HUES48 (cell line): Measurements from ENCODE around the gene PCDHGB7.
A peak's percentile ranks its signal among the peaks of the same experiment; 100 is the strongest.
"Not testable (repeated sequence)": the region's sequence is repeated elsewhere in the genome, so short reads cannot be mapped to it uniquely, and the experiment has no call there.

ENCODE experiments used
- H3K27ac ChIP-seq: one replicate; pipeline ENCODE4 v1.7.0; 2013; ENCODE audit warnings: low read depth, low read length, inconsistent platforms
- H3K27me3 ChIP-seq: 2 replicates; pipeline ENCODE4 v1.6.1; 2013; ENCODE audit warnings: mild to moderate bottlenecking, low read length; ENCODE audit not compliant: control insufficient read depth, insufficient read depth
- H3K36me3 ChIP-seq: 2 replicates; pipeline ENCODE4 v1.6.1; 2013; ENCODE audit warnings: low read length; ENCODE audit not compliant: control insufficient read depth, insufficient read depth
- H3K4me1 ChIP-seq: 2 replicates; pipeline ENCODE4 v1.6.1; 2013; ENCODE audit warnings: mild to moderate bottlenecking, low read length; ENCODE audit not compliant: control insufficient read depth, insufficient read depth
- H3K4me3 ChIP-seq: 2 replicates; pipeline ENCODE4 v1.5.1; 2013; ENCODE audit warnings: mild to moderate bottlenecking, low read depth, low read length
- H3K9ac ChIP-seq: 2 replicates; pipeline ENCODE4 v1.6.1; 2013; ENCODE audit warnings: mild to moderate bottlenecking, low read depth, low read length, moderate library complexity
- H3K9me3 ChIP-seq: 2 replicates; pipeline ENCODE4 v1.6.1; 2013; ENCODE audit warnings: low read length; ENCODE audit not compliant: control insufficient read depth, insufficient read depth

PCDHGB7 gene

DNA sequence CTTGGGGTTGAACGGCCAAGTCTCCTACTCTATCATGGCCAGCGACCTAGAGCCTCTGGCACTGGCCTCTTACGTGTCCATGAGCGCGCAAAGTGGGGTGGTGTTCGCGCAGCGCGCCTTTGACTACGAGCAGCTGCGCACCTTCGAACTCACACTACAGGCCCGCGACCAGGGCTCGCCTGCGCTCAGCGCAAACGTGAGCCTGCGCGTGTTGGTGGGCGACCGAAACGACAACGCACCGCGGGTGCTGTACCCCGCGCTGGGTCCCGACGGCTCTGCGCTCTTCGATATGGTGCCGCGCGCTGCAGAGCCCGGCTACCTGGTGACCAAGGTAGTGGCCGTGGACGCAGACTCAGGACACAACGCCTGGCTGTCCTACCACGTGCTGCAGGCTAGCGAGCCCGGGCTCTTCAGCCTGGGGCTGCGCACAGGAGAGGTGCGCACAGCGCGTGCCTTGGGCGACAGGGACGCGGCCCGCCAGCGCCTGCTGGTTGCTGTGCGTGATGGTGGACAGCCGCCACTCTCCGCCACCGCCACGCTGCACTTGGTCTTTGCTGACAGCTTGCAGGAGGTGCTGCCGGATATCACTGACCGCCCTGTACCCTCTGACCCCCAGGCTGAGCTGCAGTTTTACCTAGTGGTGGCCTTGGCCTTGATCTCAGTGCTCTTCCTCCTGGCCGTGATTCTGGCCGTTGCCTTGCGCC lies 17.8 kb upstream of the PCDHGB7 start:
- Histone ChIP-seq H3K4me1 (no peaks in the 10 kb centered on the region), H3K27ac (no peak overlapping the region), H3K9me3 (peaks cover 43% of the 10 kb centered on the region), H3K9ac (no peak overlapping the region), H3K27me3 (no peaks in the 10 kb centered on the region), H3K4me3 (no peak overlapping the region), H3K36me3 (no peaks in the 10 kb centered on the region)

DNA sequence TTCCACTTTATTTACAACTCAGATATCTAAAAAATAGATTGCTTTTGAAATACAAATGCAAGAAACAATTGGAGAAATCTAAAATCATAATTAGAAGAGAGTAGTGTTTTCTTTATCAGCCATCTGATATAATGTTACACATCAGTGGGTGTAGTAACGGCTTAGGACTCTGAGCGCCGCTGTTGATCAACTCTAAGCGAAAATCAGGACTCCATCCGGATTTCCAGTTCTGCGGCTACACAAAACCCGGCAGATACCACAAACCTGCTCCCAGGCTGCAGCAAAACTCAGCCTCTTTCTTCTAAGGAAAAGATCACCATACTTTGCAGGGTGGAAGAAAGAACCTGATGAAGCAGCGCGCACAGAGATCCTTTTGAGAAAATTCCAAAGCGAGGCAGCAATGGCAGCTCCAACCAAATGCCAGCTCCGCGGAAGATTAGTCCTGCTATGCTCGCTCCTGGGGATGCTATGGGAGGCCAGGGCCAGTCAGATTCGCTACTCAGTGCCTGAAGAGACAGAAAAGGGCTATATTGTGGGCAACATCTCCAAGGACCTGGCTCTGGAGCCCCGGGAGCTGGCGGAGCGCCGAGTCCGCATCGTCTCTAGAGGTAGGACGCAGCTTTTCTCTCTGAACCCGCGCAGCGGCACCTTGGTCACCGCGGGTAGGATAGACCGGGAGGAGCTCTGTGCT lies 14.8 kb upstream of the PCDHGB7 start, which contains the start of gene PCDHGA9:
TSS of gene PCDHGA9 (plus strand) at position 226 of the 691 bp plus-strand sequence. CDS start at position 401, 175 bp downstream.
- H3K27ac ChIP-seq: no peak within 1 kb of the TSS
- H3K27me3 ChIP-seq: no peaks in the 10 kb centered on the region
- no peaks in the 10 kb centered on the region for H3K36me3 ChIP-seq
- no peak within 1 kb of the TSS for H3K4me3 ChIP-seq
- no peaks in the 10 kb centered on the region for H3K4me1 ChIP-seq
- peaks cover 26% of the 10 kb centered on the region for H3K9me3 ChIP-seq
- H3K9ac ChIP-seq: no peak within 1 kb of the TSS

DNA sequence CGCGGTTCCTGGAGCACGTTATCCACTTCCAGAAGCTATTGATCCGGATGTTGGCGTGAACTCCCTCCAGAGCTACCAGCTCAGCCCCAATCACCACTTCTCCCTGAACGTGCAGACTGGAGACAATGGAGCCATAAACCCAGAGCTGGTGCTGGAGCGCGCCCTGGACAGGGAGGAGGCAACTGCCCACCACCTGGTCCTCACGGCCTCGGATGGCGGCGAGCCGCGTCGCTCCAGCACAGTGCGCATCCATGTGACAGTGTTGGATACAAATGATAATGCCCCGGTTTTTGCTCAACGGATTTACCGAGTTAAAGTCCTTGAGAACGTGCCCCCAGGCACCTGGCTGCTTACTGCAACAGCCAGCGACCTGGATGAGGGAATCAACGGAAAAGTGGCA lies 14.1 kb upstream of the PCDHGB7 start:
- Histone ChIP-seq H3K36me3 (no peaks in the 10 kb centered on the region), H3K4me1 (peaks cover under 1% of the 10 kb centered on the region; the same call in 1 of the 2 replicates), H3K27ac (no peak overlapping the region), H3K27me3 (peaks cover 1% of the 10 kb centered on the region), H3K9me3 (peaks cover 25% of the 10 kb centered on the region), H3K9ac (no peak overlapping the region), H3K4me3 (no peak overlapping the region)

DNA sequence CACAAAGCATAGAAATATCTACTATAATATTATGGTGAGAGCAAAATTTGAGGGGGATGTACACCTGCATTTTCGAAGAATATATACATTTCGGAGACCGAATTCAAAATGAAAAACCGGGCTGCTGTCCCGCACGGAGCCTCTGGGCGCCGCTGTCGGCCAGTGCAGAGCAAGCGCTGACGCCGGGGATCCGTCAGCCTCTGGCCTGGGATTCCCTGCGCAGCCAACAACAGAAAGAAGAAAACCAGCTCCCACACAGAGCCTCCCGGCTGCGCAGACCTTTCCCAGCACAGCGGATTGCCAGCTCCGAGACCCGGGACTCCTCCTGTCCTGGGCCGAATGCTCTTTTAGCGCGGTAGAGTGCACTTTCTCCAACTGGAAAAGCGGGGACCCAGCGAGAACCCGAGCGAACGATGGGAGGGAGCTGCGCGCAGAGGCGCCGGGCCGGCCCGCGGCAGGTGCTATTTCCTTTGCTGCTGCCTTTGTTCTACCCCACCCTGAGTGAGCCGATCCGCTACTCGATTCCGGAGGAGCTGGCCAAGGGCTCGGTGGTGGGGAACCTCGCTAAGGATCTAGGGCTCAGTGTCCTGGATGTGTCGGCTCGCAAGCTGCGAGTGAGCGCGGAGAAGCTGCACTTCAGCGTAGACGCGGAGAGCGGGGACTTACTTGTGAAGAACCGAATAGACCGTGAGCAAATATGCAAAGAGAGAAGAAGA lies 9.5 kb upstream of the PCDHGB7 start, which contains the start of gene PCDHGB6:
TSS of gene PCDHGB6 (plus strand) at position 232 of the 716 bp plus-strand sequence. CDS start at position 414, 182 bp downstream.
- peaks cover 13% of the 10 kb centered on the region for H3K27me3 ChIP-seq
- H3K9me3 ChIP-seq, H3K27ac ChIP-seq, H3K36me3 ChIP-seq, H3K4me1 ChIP-seq: not testable (repeated sequence)
- peak within 1 kb of the TSS; percentile 44; the same call in 1 of the 2 replicates for H3K9ac ChIP-seq
- peak within 1 kb of the TSS; percentile 76 for H3K4me3 ChIP-seq

DNA sequence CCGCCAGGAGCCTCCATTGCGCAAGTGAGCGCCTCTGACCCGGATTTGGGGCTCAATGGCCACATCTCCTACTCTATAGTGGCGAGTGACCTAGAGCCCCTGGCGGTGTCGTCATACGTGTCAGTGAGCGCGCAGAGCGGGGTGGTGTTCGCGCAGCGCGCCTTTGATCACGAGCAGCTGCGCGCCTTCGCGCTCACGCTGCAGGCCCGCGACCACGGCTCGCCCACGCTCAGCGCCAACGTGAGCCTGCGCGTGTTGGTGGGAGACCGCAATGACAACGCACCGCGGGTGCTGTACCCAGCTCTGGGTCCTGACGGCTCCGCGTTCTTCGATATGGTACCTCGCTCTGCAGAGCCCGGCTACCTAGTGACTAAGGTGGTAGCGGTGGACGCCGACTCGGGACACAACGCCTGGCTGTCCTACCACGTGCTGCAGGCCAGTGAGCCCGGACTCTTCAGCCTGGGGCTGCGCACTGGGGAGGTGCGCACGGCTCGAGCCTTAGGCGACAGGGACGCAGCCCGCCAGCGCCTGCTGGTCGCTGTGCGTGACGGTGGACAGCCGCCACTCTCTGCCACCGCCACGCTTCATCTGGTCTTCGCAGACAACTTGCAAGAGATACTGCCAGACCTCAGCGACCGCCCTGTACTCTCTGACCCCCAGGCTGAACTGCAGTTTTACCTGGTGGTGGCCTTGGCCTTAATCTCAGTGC lies 7.7 kb upstream of the PCDHGB7 start:
- H3K27me3 ChIP-seq: peaks cover 13% of the 10 kb centered on the region
- H3K9me3 ChIP-seq: peaks cover 6% of the 10 kb centered on the region; the same call in 1 of the 2 replicates
- no peaks in the 10 kb centered on the region for H3K36me3 ChIP-seq
- no peak overlapping the region for H3K4me3 ChIP-seq
- H3K27ac ChIP-seq: no peak overlapping the region
- peaks cover 3% of the 10 kb centered on the region; the same call in 1 of the 2 replicates for H3K4me1 ChIP-seq
- H3K9ac ChIP-seq: no peak overlapping the region

DNA sequence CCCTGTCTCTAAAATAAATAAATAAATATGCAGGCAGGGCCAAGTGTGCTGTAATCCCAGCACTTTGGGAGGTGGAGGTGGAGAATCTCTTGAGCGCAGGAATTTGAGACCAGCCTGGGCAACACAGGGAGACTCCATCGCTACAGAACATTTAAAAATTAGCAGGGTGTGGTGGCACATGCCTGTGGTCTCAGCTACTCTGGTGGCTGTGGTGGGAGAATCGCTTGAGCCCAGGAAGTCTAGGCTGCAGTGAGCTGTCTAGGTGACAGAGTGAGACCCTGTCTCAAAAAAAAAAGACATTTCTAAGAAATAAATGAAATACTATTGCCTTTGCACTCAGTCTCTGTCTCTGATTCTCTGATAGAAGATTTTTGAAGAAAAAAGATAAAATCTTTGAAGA lies 5.9 kb upstream of the PCDHGB7 start:
- Histone ChIP-seq H3K27ac (no peak overlapping the region), H3K36me3 (no peaks in the 10 kb centered on the region), H3K9me3 (0 out of 2 replicates have a peak, but pooled peaks cover 2% of the 10 kb centered on the region), H3K4me3 (no peak overlapping the region), H3K4me1 (peaks cover 3% of the 10 kb centered on the region; the same call in 1 of the 2 replicates), H3K27me3 (peaks cover 13% of the 10 kb centered on the region), H3K9ac (no peak overlapping the region)

DNA sequence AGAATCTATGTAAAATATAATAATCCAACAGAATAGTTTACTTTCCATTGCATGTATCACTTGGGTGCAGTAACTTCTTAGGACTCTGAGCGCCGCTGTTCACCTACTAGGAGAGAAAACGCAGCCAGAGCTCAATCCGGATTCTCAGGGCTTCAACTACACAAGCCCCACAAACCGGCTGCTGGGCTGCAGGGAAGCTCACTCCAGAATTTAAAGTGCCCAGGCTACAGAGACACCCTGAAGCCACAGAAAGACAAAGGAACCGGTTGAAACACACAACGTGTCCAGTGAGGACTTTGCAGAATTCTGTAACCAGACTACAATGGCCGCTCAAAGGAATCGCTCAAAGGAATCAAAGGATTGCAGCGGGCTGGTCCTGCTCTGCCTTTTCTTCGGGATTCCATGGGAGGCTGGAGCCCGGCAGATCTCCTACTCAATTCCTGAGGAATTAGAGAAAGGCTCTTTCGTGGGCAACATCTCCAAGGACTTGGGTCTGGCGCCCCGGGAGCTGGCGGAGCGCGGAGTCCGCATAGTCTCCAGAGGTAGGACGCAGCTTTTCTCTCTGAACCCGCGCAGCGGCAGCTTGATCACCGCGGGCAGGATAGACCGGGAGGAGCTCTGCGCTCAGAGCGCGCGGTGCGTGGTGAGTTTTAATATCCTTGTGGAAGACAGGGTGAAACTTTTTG lies 4.5 kb upstream of the PCDHGB7 start, which contains the start of gene PCDHGA10:
TSS of gene PCDHGA10 (plus strand) at position 134 of the 686 bp plus-strand sequence. CDS start at position 323, 189 bp downstream.
- Histone ChIP-seq H3K36me3 (no peaks in the 10 kb centered on the region), H3K9me3 (0 out of 2 replicates have a peak, but pooled peaks cover 2% of the 10 kb centered on the region), H3K27ac (no peak within 1 kb of the TSS), H3K9ac (peak within 1 kb of the TSS; percentile 45; the same call in 1 of the 2 replicates), H3K4me3 (peak within 1 kb of the TSS; percentile 61), H3K4me1 (peaks cover 3% of the 10 kb centered on the region; the same call in 1 of the 2 replicates), H3K27me3 (peaks cover 13% of the 10 kb centered on the region)

DNA sequence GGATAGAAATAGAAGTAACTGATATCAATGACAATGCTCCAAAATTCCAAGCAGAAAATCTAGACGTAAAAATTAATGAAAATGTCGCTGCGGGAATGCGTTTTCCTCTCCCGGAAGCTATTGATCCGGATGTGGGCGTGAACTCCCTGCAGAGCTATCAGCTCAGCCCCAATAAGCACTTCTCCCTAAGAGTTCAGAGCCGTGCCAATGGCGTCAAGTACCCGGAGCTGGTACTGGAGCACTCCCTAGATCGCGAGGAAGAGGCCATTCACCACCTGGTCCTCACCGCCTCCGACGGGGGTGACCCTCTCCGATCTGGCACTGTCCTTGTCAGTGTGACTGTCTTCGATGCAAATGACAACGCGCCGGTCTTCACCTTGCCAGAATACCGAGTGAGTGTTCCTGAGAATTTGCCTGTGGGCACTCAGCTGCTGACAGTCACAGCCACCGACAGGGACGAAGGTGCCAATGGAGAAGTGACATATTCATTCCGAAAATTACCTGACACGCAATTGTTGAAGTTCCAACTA lies 3.9 kb upstream of the PCDHGB7 start:
- Histone ChIP-seq H3K27ac (no peak overlapping the region), H3K36me3 (no peaks in the 10 kb centered on the region), H3K9me3 (peaks cover 7% of the 10 kb centered on the region; the same call in 1 of the 2 replicates), H3K4me3 (peak overlapping the region; percentile 61), H3K27me3 (peaks cover 16% of the 10 kb centered on the region), H3K4me1 (peaks cover under 1% of the 10 kb centered on the region; the same call in 1 of the 2 replicates), H3K9ac (no peak overlapping the region)

DNA sequence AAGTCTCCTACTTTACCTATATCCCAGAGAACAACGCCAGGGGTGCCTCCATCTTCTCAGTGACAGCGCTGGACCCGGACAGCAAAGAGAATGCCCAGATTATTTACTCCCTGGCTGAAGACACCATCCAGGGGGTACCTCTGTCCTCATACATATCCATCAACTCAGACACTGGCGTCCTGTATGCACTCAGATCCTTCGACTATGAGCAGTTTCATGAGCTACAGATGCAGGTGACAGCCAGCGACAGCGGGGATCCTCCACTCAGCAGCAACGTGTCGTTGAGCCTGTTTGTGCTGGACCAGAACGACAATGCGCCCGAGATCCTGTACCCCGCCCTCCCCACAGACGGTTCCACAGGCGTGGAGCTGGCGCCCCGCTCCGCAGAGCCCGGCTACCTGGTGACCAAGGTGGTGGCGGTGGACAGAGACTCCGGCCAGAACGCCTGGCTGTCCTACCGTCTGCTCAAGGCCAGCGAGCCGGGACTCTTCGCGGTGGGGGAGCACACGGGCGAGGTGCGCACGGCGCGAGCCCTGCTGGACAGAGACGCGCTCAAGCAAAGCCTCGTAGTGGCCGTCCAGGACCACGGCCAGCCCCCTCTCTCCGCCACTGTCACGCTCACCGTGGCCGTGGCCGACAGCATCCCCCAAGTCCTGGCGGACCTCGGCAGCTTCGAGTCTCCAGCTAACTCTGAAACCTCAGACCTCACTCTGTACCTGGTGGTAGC lies 2.8 kb upstream of the PCDHGB7 start:
- H3K27ac ChIP-seq, H3K36me3 ChIP-seq: not testable (repeated sequence)
- peaks cover 13% of the 10 kb centered on the region for H3K9me3 ChIP-seq

More for the DNA sequence above, 2.8 kb upstream of the PCDHGB7 start:
- H3K9ac ChIP-seq, H3K4me3 ChIP-seq, H3K4me1 ChIP-seq: not testable (repeated sequence)
- peaks cover 13% of the 10 kb centered on the region for H3K27me3 ChIP-seq
